ENCODE results near the gene BANK1.

GRCh38 chr4:101871962-101872676 lies 81.6 kb downstream of the BANK1 start:
- TF ChIP-seq CTCF (IDR thresholded peaks at IDR 0.05) = no peak
- no peak for TF ChIP-seq EP300 (IDR thresholded peaks at IDR 0.05)
- no peak for TF ChIP-seq POLR2A (IDR thresholded peaks at IDR 0.05)
- no peak for TF ChIP-seq POLR2AphosphoS5 (IDR thresholded peaks at IDR 0.05)

Measured in upper lobe of left lung (tissue), 4 donors.